PC-3 (cell line): ENCODE results near the gene FAM110A. TPM values are rescaled to one million over a fixed set of nuclear protein-coding genes. Genes with fewer than 3 reads are reported as not detected.

Source experiments
- ATAC-seq: fragments of 200-7000 bp; cut with Tn5 transposase; 2 replicates; pipeline ENCODE4 v1.9.1; 2020; ENCODE audit warnings: mild to moderate bottlenecking, moderate library complexity
- BruUV-seq: library from RNA; stranded (reverse); fragments of 400-500 nt; replicated peaks from 2 replicates; lab custom pipeline; 2021; lab: Mats Ljungman, UMichigan
- CTCF ChIA-PET: fragments of 300-600 bp; sonication (Branson Sonifier 250); formaldehyde crosslinking; loops from one replicate; lab custom pipeline; 2022; ENCODE audit warnings: antibody characterized with exemption; lab: Charles Lee
- POLR2A ChIA-PET: fragments of 300-600 bp; sonication (Branson Sonifier 250); formaldehyde crosslinking; loops from one replicate; lab custom pipeline; 2022; ENCODE audit warnings: antibody characterized with exemption; ENCODE audit not compliant: unreplicated experiment; lab: Charles Lee
- DNase-seq: peaks from one replicate; pipeline ENCODE4 v3.0.0-alpha.2; 2015
- H2AFZ ChIP-seq: fragments of 300-600 bp; sonication (generic); 2 replicates; pipeline ENCODE4 v1.6.0; 2016; ENCODE audit warnings: antibody characterized with exemption, low read length
- H3F3A ChIP-seq: fragments of 300-600 bp; sonication (generic); one replicate; pipeline ENCODE4 v1.6.0; 2017; ENCODE audit warnings: antibody characterized with exemption, low read length, control low read depth, mild to moderate bottlenecking; ENCODE audit not compliant: unreplicated experiment
- H3K27ac ChIP-seq: fragments of 300-600 bp; sonication (generic); 2 replicates; pipeline ENCODE4 v1.5.1; 2016; ENCODE audit warnings: mild to moderate bottlenecking, low read length
- H3K27me3 ChIP-seq: fragments of 300-600 bp; sonication (generic); 2 replicates; pipeline ENCODE4 v1.6.1; 2016; ENCODE audit warnings: low read length, mixed read lengths
- H3K36me3 ChIP-seq: fragments of 300-600 bp; sonication (generic); 2 replicates; pipeline ENCODE4 v1.6.1; 2016; ENCODE audit warnings: low read depth, mixed run types, low read length, mixed read lengths
- H3K4me1 ChIP-seq: fragments of 300-600 bp; sonication (generic); 2 replicates; pipeline ENCODE4 v1.5.1; 2016; ENCODE audit warnings: low read length; ENCODE audit not compliant: insufficient read depth
- H3K4me2 ChIP-seq: fragments of 300-600 bp; sonication (generic); 2 replicates; pipeline ENCODE4 v1.6.0; 2016; ENCODE audit warnings: low read length
- H3K4me3 ChIP-seq: fragments of 300-600 bp; sonication (generic); 2 replicates; pipeline ENCODE4 v1.5.1; 2016; ENCODE audit warnings: mild to moderate bottlenecking, low read length, mixed read lengths
- H3K79me2 ChIP-seq: fragments of 300-600 bp; sonication (generic); 2 replicates; pipeline ENCODE4 v1.6.1; 2017; ENCODE audit warnings: low read length, mixed read lengths
- H3K9ac ChIP-seq: fragments of 300-600 bp; sonication (generic); 2 replicates; pipeline ENCODE4 v1.6.0; 2016; ENCODE audit warnings: mild to moderate bottlenecking, low read length
- H3K9me2 ChIP-seq: fragments of 300-600 bp; sonication (generic); replicated peaks from 2 replicates; pipeline ENCODE4 v1.6.1; 2016; ENCODE audit warnings: mixed run types, low read length, mixed read lengths
- H3K9me3 ChIP-seq: fragments of 300-600 bp; sonication (generic); 2 replicates; pipeline ENCODE4 v1.6.1; 2016; ENCODE audit warnings: low read length, mixed read lengths
- H4K20me1 ChIP-seq: fragments of 300-600 bp; sonication (generic); 2 replicates; pipeline ENCODE4 v1.6.1; 2016; ENCODE audit warnings: low read length, mixed read lengths
- CTCF ChIP-seq: fragments of 300-600 bp; sonication (generic); conservative IDR thresholded peaks from 2 replicates; pipeline ENCODE4 v1.5.1; 2017; ENCODE audit warnings: antibody characterized with exemption, low read depth, mild to moderate bottlenecking, low read length
- EZH2 ChIP-seq: fragments of 300-600 bp; sonication (generic); IDR thresholded peaks from one replicate; pipeline ENCODE4 v1.6.1; 2017; ENCODE audit warnings: antibody characterized with exemption, mild to moderate bottlenecking, low read length; ENCODE audit not compliant: unreplicated experiment
- EZH2phosphoT487 ChIP-seq: fragments of 300-600 bp; sonication (generic); IDR thresholded peaks from 2 replicates; pipeline ENCODE4 v1.6.1; 2018; ENCODE audit warnings: mild to moderate bottlenecking, antibody characterized with exemption, low read length, borderline replicate concordance
- intact Hi-C: fragments of 100-400 bp; cut with micrococcal nuclease; formaldehyde crosslinking; loops from 2 replicates; pipeline ENCODE4 v1.9.0; 2023
- total RNA-seq: library from RNA; depleted of rRNA; stranded (reverse); fragments of >200 nt; gene quantifications from 2 replicates; pipeline ENCODE4 v1.2.3, GENCODE V29; 2014

Gene FAM110A
- total RNA-seq, 1 experiment from 2014 or later = 28.4 TPM

- H3K36me3 ChIP-seq = no peaks in the 10 kb centered on the region
- DNase-seq (no peak), ATAC-seq (no peak)
- TF ChIP-seq EZH2phosphoT487 = no peak
- no peak for TF ChIP-seq EZH2
- TF ChIP-seq CTCF = no peak
- H3K4me3 ChIP-seq = no peak overlapping the region
- H3K27me3 ChIP-seq = no peaks in the 10 kb centered on the region
- no peak overlapping the region for H3K4me2 ChIP-seq
- intact Hi-C loops = no loop called here
- ChIA-PET POLR2A (interaction anchor here (0.6 kb wide), 1 partner anchor 1271 kb away, joined by 4 read pairs; no protein-coding TSS in a partner anchor), CTCF (interaction anchor here (2.5 kb wide), 1 partner anchor 14 kb away, joined by 26 read pairs; no protein-coding TSS in a partner anchor)
- no TSS peak for BruUV-seq
- H4K20me1 ChIP-seq = no peaks in the 10 kb centered on the region
- no peak overlapping the region for H3K9ac ChIP-seq
- no peak overlapping the region for H3K27ac ChIP-seq
- H3K9me2 ChIP-seq = no peaks in the 10 kb centered on the region
- H2AFZ ChIP-seq = no peak overlapping the region
- H3K79me2 ChIP-seq = peaks cover 29% of the 10 kb centered on the region
- no peaks in the 10 kb centered on the region for H3K9me3 ChIP-seq
- peaks cover 26% of the 10 kb centered on the region for H3K4me1 ChIP-seq
- H3F3A ChIP-seq = peaks cover 6% of the 10 kb centered on the region
Observed at GRCh38 chr20:831956-832355, 1.6 kb upstream of the FAM110A start.

GRCh38 chr20:833121-833449 is 430 bp upstream of the FAM110A start:
- peak; percentile 41 for ATAC-seq
- Histone ChIP-seq H3K9me3 (no peaks in the 10 kb centered on the region), H2AFZ (peak overlapping the region; percentile 93), H3K79me2 (peaks cover 40% of the 10 kb centered on the region), H3K4me3 (peak overlapping the region; percentile 87), H3K4me2 (peak overlapping the region; percentile 99), H3K36me3 (no peaks in the 10 kb centered on the region), H3F3A (peaks cover 6% of the 10 kb centered on the region), H4K20me1 (no peaks in the 10 kb centered on the region), H3K27ac (peak overlapping the region; percentile 78), H3K4me1 (peaks cover 29% of the 10 kb centered on the region), H3K9me2 (no peaks in the 10 kb centered on the region), H3K9ac (peak overlapping the region; percentile 79), H3K27me3 (no peaks in the 10 kb centered on the region)
- TF ChIP-seq CTCF (no peak), EZH2 (no peak), EZH2phosphoT487 (no peak)
- BruUV-seq = no TSS peak
- CTCF ChIA-PET = interaction anchor here (1.1 to 2.5 kb wide), 2 partner anchors 15 to 17 kb away, joined by 4 to 26 read pairs; no protein-coding TSS in a partner anchor
- intact Hi-C loops = loop anchor here (1.0 kb wide), 1 partner anchor 23 kb away; no protein-coding TSS in a partner anchor
- peak; percentile 69 for DNase-seq
- POLR2A ChIA-PET = no interaction called here

DNA sequence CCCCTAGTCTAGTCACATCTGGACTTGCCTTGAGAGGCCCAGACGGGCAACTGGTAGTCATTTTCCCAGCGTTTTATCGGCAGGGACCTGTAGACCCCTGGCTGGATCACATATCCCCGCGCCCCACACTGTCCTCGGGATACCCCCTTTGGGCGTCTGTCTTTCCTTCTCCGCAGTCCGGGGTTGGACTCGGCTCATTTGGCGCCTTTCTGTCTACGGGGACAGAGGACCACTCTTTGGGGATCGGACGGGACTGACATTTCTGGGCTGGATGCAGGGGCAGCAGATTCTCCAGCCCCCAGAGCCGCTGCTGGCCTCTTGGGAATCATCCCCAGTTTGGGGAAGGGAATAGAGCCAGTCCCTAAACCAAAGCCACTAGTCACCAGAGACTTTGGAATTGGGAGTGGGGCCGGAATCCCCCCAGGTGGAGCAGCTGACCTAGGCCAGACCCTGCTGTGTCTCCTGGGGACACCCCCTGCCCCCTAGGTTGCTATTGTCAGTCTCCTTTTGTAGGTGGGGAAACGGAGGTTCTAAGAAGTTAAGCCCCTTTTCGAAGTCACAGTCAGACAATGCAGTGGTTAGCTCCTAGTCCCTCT is 734 bp downstream of the FAM110A start:
- Histone ChIP-seq H3F3A (peaks cover 6% of the 10 kb centered on the region), H3K27ac (no peak overlapping the region), H3K9me2 (no peaks in the 10 kb centered on the region), H4K20me1 (no peaks in the 10 kb centered on the region), H3K36me3 (no peaks in the 10 kb centered on the region), H3K4me2 (peak overlapping the region; percentile 99), H3K9me3 (no peaks in the 10 kb centered on the region), H3K27me3 (no peaks in the 10 kb centered on the region), H3K79me2 (peaks cover 52% of the 10 kb centered on the region), H3K9ac (peak overlapping the region; percentile 79), H3K4me3 (peak overlapping the region; percentile 87), H2AFZ (peak overlapping the region; percentile 93), H3K4me1 (peaks cover 29% of the 10 kb centered on the region)
- peak; percentile 13 for DNase-seq
- CTCF ChIA-PET = interaction anchor here (2.5 kb wide), 1 partner anchor 16 kb away, joined by 26 read pairs; no protein-coding TSS in a partner anchor
- intact Hi-C loops = loop anchor here (1.0 kb wide), 1 partner anchor 10 kb away; no protein-coding TSS in a partner anchor
- no TSS peak for BruUV-seq
- POLR2A ChIA-PET = interaction anchor here (0.6 kb wide), 1 partner anchor 1635 kb away, joined by 3 read pairs; no protein-coding TSS in a partner anchor
- TF ChIP-seq EZH2 (no peak), CTCF (no peak), EZH2phosphoT487 (no peak)
- peak; percentile 8; the same call in 1 of the 2 replicates for ATAC-seq
